Activated CD4-positive, CD25-positive, alpha-beta regulatory T cell (primary cell): Measurements from ENCODE around the gene HKDC1.

Experiments used
- DNase-seq, 4 experiments: peaks; one replicate each; lab custom pipeline; 2025; lab: John Stamatoyannopoulos, UW

Gene HKDC1

DNA sequence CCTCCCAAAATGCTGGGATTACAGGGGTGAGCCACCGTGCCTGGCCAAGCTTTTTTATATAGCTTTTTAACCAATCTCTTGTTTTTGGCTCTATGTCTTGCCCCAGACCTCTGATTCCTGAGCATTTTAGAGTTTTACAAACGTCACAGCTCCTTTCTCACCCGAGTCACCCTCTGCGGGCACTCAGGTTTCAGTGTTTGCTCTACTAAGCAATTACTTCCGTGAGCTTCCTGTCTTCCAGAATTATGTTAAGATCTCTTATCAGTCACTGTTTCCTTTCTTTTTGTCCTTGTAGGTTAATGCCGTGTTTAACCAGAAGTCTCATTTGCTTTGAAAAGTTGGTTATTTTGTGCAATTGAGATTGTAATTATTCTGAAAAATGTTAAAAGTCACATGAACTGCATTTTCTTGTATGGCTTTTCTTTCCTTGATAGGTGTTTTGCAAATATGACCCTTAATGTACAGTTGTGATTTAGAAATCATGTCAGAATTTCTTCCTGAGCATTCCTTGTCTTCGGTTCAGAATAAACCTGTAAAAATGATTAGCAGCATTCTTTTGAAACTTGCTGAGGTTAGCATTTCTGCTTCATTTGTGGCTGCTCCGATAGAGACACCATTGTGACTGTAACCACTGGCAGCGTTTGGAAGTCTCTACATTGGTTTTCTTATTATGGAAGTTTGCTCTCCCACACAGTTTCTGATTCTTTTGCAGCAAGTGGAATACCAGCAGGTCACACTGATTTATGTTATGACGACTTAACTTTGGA lies 4.5 kb upstream of the HKDC1 start:
- DNase-seq: no peak

- no peak for DNase-seq
Measured at GRCh38 chr10:69216577-69217118, 3.5 kb upstream of the HKDC1 start.

DNA sequence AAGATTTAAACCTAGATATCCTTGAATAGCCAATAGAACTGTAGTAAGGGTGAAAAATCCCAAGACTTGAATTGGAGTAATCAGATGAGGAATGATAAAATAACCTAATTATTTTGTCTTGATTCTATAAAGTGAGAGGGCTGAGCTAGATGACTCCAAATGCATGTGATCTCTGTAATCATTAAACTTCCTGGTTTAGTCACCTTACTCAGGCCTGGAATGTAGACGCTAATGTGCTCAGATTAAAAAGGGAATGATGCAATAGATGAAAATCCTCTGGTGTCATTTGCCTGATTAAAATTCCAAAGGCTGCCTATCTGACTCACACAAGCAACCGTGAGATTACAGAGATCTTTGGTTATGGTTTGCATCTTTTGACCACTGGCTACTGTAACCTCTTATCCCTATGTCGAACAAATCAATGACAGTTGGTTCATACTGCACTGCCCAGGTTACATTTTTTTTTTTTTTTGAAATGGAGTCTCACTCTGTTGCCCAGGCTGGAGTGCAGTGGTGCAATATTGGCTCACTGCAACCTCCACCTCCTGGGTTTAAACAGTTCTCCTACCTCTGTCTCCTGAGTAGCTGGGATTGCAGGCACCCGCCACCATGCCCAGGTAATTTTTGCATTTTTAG lies 2.9 kb upstream of the HKDC1 start:
- no peak for DNase-seq

GRCh38 chr10:69218831-69219230 lies 1.3 kb upstream of the HKDC1 start:
- no peak for DNase-seq

DNA sequence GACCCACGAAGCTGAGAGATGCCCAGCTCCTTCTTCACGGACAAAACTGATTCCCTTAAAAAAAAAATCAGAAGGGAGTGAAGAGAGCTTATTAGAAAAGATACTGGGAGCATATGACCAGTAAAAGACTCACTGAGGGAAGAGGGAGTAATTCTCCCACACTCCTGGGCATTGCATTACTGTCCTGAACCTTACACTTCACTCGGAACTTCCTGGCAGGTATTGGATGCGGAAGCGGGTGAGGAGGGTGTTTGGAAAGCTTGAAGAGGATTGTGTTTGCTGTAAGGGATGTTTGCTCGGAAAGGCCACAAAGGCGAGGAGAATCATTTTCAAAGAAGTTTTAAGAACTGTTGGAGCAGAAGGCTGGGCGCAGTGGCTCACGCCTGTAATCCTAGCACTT lies 375 bp downstream of the HKDC1 start:
- DNase-seq: no peak

- DNase-seq: peak; percentile 28 to 35 (median 30)
Measured at GRCh38 chr10:69222157-69223027, 2.3 kb downstream of the HKDC1 start.

DNA sequence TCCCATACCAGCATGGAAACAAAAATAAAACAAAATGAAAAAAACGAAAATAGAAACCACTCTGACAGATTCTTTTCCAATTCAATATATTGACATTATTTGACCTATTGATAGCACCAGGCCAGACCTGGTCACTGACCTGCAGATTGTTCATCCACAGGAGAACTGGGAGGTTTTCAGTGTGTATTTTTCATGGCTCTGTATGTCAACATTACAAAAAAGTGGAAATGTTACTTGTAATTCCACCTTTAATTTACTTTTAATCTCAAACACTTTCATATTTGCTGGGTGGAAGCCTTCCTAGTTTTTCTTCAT lies 2.9 kb downstream of the HKDC1 start:
- no peak for DNase-seq

- DNase-seq: no peak
Measured at GRCh38 chr10:69224862-69225657, 4.9 kb downstream of the HKDC1 start.

DNA sequence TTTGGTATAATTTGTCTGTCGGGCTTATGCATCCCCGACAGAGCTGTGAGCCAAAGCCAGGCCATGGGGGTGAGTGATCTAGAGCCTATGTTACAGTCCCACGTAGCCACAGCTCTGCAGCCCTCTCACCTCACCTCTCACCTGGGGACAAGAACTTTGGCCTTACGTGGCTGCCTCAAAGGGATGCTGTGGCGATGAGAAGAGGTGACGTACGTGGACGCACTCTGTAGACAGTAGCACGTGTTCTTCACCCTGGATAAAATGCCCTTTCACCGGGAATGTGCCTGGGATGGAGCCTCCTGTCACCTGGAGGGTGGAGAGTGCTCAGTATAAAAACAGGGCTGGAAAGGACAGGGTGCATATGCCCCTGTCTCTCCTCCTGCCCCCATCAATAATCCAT lies 5.5 kb downstream of the HKDC1 start:
- DNase-seq: no peak

DNA sequence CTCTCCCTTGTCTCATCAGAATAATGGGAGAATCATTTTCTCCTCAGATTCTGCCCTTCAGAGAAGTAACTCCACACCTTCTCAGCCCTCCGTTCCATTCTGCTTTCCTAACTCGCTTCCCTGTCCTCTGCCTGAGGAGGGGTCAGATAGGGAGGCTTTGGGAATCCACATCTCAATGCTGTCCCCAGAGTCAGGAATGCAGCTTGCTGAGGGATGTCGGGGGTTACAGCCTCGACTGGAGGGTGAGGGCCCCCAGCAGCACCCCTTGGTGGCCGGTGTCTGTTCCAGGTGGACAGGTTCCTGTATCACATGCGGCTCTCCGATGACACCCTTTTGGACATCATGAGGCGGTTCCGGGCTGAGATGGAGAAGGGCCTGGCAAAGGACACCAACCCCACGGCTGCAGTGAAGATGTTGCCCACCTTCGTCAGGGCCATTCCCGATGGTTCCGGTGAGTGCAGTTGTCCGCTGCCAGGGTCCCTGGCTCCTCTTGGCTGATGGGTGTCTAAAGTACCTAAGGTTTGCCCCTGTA lies 6.9 kb downstream of the HKDC1 start:
- DNase-seq: no peak

- DNase-seq: no peak
Measured at GRCh38 chr10:69228151-69228550, 8.0 kb downstream of the HKDC1 start.

DNA sequence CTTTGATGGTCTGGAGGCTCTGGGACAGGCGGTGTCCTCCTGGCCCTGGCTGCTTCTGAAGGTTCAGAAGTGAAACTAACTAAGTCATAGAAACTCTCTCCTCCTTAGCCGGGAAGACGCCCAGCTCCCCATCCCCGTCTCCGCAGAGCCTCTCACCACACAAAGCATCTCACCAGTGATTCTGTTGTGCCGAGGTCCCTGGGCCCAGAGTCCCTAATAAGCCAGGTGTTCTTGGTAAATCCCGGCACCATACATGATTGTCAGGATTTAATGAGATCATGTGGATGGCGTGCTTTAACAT lies 9.4 kb downstream of the HKDC1 start:
- no peak for DNase-seq

DNA sequence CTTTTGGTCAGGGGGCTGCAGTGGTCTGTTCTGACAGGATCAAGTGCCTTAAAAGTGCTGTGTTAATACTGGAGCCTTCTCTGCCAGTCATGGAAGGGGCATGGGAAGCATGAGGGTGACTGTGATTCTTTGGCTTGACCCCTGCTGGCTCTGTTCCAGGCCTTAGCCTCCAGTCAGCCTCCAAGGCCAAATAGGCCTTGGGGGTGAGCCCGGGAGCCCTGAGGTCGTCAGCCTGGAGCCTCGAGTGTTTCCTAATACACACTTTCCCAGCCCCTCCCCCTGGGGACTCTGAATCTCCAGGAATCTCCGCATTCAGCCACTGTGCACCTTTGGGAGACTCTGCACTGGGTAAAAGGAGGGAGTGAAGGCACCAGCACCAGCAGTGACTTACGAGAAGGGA lies 10.0 kb downstream of the HKDC1 start:
- no peak for DNase-seq

DNA sequence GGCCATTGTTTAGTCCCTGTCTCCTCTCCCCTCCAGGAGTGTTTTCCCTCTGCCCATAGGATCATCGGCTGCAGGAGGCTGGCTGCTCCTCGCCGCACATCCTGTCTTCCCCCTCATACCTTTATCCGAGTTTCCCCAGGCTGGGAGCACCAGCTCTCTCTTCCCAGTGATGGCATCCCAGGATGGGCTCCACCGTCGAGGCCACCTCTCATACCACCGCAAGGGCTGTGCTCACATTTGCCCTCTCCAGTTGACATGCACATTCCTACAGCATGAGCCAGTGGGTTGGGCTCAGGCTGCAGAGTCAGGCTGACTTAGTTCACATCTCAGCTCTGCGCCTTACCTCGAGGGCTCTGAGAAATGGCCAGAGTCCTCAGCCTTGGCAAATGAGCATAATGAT lies 12.1 kb downstream of the HKDC1 start:
- DNase-seq: no peak

DNA sequence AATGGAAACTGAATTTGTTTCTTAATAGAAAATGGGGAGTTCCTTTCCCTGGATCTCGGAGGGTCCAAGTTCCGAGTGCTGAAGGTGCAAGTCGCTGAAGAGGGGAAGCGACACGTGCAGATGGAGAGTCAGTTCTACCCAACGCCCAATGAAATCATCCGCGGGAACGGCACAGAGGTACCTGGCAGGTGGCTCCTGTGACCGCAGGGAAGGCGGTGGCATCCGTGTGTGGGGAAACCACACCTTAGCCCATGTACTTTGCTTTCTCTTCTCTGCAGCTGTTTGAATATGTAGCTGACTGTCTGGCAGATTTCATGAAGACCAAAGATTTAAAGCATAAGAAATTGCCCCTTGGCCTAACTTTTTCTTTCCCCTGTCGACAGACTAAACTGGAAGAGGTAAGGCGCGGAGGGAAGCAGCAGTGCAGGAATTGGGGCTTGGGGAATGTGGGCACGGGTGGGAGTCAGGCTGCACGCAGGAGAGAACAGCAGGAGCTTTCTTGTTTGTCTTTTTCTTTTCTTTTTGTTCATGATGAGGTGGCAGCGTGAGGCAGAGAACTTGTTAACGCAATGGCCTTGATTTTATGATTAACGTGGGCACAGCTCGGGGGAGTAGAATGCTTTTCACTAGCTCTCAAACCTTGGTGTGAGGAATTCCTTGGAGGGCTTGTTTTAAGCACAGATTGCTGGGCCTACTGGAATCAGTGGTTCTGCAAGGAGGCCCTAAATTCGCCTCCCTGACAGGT lies 12.8 kb downstream of the HKDC1 start:
- no peak for DNase-seq

DNA sequence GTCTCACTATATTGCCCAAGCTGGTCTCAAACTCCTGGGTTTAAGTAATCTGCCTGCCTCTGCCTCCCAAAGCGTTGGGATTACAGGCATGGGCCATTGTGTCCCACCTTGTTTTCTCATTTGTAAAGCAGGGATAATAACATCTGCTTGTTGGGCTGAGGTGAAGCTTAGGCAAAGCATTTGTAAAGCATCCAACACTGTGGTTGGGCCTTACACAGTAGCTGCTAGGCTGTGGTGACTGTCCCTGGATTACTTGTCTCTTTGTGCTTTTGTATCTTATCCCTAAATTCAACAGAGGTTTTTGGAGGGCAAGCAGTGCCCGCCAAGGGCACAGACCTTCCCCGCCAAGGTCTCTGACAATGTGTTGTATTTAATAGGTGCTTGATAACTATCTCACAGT lies 14.3 kb downstream of the HKDC1 start:
- no peak for DNase-seq

- peak; percentile 61 to 85 (median 78) for DNase-seq
Measured at GRCh38 chr10:69237528-69238159, 17.5 kb downstream of the HKDC1 start.

- DNase-seq: no peak
Measured at GRCh38 chr10:69239136-69239535, 19.0 kb downstream of the HKDC1 start.

- DNase-seq: no peak
Measured at GRCh38 chr10:69239816-69240434, 19.8 kb downstream of the HKDC1 start.

- no peak for DNase-seq
Measured at GRCh38 chr10:69240455-69240854, 20.3 kb downstream of the HKDC1 start.
